ENCODE measurements around the gene NELL1. TPM values are rescaled to one million over a fixed set of nuclear protein-coding genes. Genes with fewer than 3 reads are reported as not detected.

The NELL1 gene
- total and polyA plus RNA-seq, 2 experiments from 2014 or later: 8.9 to 20.1 TPM

DNA sequence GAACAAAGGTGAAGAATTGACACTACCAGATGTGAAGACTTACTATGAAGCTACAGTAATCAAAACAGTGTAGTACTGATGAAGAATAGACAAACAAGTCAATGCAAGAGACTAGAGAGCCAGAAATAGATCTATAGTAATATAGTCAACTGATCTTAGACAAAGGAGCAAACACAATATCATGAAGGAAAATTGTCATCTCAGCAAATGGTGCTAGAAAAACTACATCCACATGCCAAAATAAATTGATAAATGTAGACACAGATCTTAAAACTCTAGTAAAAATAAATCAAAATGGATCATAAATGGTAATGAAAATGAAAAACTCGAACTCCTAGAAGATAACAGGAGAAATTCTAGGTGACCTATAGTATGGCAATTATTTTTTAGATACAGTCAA is 609.5 kb downstream of the NELL1 start:
- no peak for TF ChIP-seq EZH2 (IDR thresholded peaks at IDR 0.05; ENCODE audit: borderline replicate concordance)
- TF ChIP-seq EZH2phosphoT487 (IDR thresholded peaks at IDR 0.05; ENCODE audit: low read depth, severe bottlenecking, unreplicated experiment): no peak
- TF ChIP-seq, protein P1, sequence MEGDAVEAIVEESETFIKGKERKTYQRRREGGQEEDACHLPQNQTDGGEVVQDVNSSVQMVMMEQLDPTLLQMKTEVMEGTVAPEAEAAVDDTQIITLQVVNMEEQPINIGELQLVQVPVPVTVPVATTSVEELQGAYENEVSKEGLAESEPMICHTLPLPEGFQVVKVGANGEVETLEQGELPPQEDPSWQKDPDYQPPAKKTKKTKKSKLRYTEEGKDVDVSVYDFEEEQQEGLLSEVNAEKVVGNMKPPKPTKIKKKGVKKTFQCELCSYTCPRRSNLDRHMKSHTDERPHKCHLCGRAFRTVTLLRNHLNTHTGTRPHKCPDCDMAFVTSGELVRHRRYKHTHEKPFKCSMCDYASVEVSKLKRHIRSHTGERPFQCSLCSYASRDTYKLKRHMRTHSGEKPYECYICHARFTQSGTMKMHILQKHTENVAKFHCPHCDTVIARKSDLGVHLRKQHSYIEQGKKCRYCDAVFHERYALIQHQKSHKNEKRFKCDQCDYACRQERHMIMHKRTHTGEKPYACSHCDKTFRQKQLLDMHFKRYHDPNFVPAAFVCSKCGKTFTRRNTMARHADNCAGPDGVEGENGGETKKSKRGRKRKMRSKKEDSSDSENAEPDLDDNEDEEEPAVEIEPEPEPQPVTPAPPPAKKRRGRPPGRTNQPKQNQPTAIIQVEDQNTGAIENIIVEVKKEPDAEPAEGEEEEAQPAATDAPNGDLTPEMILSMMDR (IDR thresholded peaks at IDR 0.05; ENCODE audit: poor library complexity): no peak
- H3K27me3 ChIP-seq: no peaks in the 10 kb centered on the region
- no peak overlapping the region for H3K27ac ChIP-seq
- no peak overlapping the region for H2AFZ ChIP-seq
- no peaks in the 10 kb centered on the region for H3K9me2 ChIP-seq (replicated peaks; ENCODE audit: insufficient read depth)
- 61% methylated on average over 1 of the region's 1 CpG for WGBS (ENCODE audit: low lambda C conversion rate, missing lambda C conversion rate)
- no peaks in the 10 kb centered on the region for H3K79me2 ChIP-seq
- H3K4me2 ChIP-seq: no peak overlapping the region
- no peaks in the 10 kb centered on the region for H3K36me3 ChIP-seq (replicated peaks; ENCODE audit: insufficient read depth, low read depth)
- no peak for DNase-seq (ENCODE audit: low spot score)
- no peaks in the 10 kb centered on the region for H3K4me1 ChIP-seq (ENCODE audit: insufficient read depth)
- H3K9me3 ChIP-seq (ENCODE audit: low read depth): no peaks in the 10 kb centered on the region
- no peak overlapping the region for H3K4me3 ChIP-seq
- no peaks in the 10 kb centered on the region for H4K20me1 ChIP-seq (ENCODE audit: insufficient read depth, poor library complexity, severe bottlenecking)

DNA sequence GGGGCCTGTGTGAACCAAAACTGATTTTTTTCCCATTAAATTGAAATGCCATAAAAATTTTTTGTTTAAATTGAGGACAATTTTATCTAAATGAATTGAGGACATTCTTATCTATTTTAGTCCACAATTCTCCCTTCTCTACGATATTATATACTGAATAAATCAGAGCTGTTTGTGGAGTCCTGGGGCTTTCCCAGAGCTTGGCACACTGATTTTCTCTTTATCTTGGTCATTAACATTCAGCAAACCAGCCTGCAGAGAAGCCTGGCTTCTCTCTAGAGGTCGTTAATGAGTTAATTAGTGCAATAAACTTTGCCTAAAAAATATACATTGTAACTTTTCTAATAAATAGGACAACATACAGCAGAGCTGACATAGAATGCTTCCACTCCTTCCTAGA is 615.7 kb downstream of the NELL1 start:
- TF ChIP-seq EZH2 (IDR thresholded peaks at IDR 0.05; ENCODE audit: borderline replicate concordance): no peak
- 45% methylated on average over 2 of the region's 2 CpGs for WGBS (ENCODE audit: low lambda C conversion rate, missing lambda C conversion rate)

DNA sequence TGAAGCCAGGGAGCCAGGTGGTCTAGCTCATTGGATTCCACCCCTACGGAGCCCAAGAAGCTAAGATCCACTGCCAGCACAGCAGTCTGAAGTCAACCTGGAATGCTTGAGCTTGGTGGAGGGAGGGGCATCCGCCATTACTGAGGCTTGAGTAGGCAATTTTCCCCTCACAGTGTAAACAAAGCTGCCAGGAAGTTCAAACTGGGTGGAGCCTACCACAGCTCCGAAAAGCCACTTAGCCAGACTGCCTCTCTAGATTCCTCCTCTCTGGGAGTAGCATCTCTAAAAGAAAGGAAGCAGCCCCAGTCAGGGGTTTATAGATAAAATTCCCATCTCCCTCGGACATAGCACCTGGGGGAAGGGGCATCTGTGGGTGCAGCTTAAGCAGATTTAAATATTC is 620.3 kb downstream of the NELL1 start:
- TF ChIP-seq EZH2 (IDR thresholded peaks at IDR 0.05; ENCODE audit: borderline replicate concordance) (no peak), EZH2phosphoT487 (IDR thresholded peaks at IDR 0.05; ENCODE audit: low read depth, severe bottlenecking, unreplicated experiment) (no peak)
- TF ChIP-seq, protein P1 (IDR thresholded peaks at IDR 0.05; ENCODE audit: poor library complexity): no peak
- Histone ChIP-seq H3K79me2 (no peaks in the 10 kb centered on the region), H3K9me2 (replicated peaks; ENCODE audit: insufficient read depth) (no peaks in the 10 kb centered on the region), H4K20me1 (ENCODE audit: insufficient read depth, poor library complexity, severe bottlenecking) (no peaks in the 10 kb centered on the region), H2AFZ (no peak overlapping the region), H3K4me3 (no peak overlapping the region), H3K4me1 (ENCODE audit: insufficient read depth) (no peaks in the 10 kb centered on the region), H3K4me2 (no peak overlapping the region), H3K9me3 (ENCODE audit: low read depth) (no peaks in the 10 kb centered on the region), H3K27me3 (no peaks in the 10 kb centered on the region), H3K36me3 (replicated peaks; ENCODE audit: insufficient read depth, low read depth) (no peaks in the 10 kb centered on the region), H3K27ac (no peak overlapping the region)
- 75% methylated on average over 4 of the region's 4 CpGs for WGBS (ENCODE audit: low lambda C conversion rate, missing lambda C conversion rate)
- DNase-seq (ENCODE audit: low spot score): no peak

More for the DNA sequence above, 615.7 kb downstream of the NELL1 start:
- no peak for DNase-seq (ENCODE audit: low spot score)
- H3K9me3 ChIP-seq (ENCODE audit: low read depth): no peaks in the 10 kb centered on the region
- H2AFZ ChIP-seq: no peak overlapping the region
- no peak overlapping the region for H3K4me3 ChIP-seq
- H3K27ac ChIP-seq: no peak overlapping the region
- no peak overlapping the region for H3K4me2 ChIP-seq
- H3K79me2 ChIP-seq: no peaks in the 10 kb centered on the region
- no peaks in the 10 kb centered on the region for H3K27me3 ChIP-seq
- H3K36me3 ChIP-seq (replicated peaks; ENCODE audit: insufficient read depth, low read depth): no peaks in the 10 kb centered on the region
- H3K9me2 ChIP-seq (replicated peaks; ENCODE audit: insufficient read depth): no peaks in the 10 kb centered on the region
- H3K4me1 ChIP-seq (ENCODE audit: insufficient read depth): no peaks in the 10 kb centered on the region
- H4K20me1 ChIP-seq (ENCODE audit: insufficient read depth, poor library complexity, severe bottlenecking): no peaks in the 10 kb centered on the region

DNA sequence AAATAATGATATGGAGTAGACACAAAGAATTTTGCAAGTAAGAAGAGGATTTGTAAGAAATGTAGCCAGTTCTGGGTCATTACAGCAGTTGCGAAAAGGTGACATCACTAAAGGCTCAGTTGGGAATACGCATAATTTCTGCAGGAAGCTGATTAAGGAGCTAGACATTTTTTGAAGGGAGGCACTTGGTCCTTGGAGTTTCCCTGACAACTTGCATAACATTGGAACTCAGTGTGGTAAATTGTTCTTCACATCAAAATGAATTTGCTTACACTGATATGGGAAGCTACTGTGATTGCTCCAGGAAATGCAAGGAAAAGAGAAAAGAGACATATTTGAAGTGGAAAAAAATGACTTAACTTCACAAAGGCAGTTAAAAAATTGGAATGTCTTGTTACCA is 626.1 kb downstream of the NELL1 start:
- Histone ChIP-seq H3K27me3 (no peaks in the 10 kb centered on the region), H3K27ac (no peak overlapping the region), H3K4me3 (no peak overlapping the region), H3K9me3 (ENCODE audit: low read depth) (no peaks in the 10 kb centered on the region), H3K36me3 (replicated peaks; ENCODE audit: insufficient read depth, low read depth) (no peaks in the 10 kb centered on the region), H3K9me2 (replicated peaks; ENCODE audit: insufficient read depth) (no peaks in the 10 kb centered on the region), H3K79me2 (no peaks in the 10 kb centered on the region), H4K20me1 (ENCODE audit: insufficient read depth, poor library complexity, severe bottlenecking) (no peaks in the 10 kb centered on the region), H2AFZ (no peak overlapping the region), H3K4me2 (no peak overlapping the region), H3K4me1 (ENCODE audit: insufficient read depth) (no peaks in the 10 kb centered on the region)
- 98% methylated on average over 2 of the region's 2 CpGs for WGBS (ENCODE audit: low lambda C conversion rate, missing lambda C conversion rate)
- no peak for TF ChIP-seq EZH2 (IDR thresholded peaks at IDR 0.05; ENCODE audit: borderline replicate concordance)
- no peak for TF ChIP-seq EZH2phosphoT487 (IDR thresholded peaks at IDR 0.05; ENCODE audit: low read depth, severe bottlenecking, unreplicated experiment)
- TF ChIP-seq, protein P1 (IDR thresholded peaks at IDR 0.05; ENCODE audit: poor library complexity): no peak
- no peak for DNase-seq (ENCODE audit: low spot score)

Measured in hepatocyte (in vitro differentiated cells).